HL-60 (cell line): Measurements from ENCODE around the gene KCNQ1.

Experiments
- TF ChIP-seq, protein P1 (sequence below): IDR thresholded peaks from one replicate; pipeline ENCODE4 v1.5.1; 2011; ENCODE audit warnings: low read length, control low read depth, inconsistent platforms; ENCODE audit not compliant: insufficient read depth
- TF ChIP-seq, protein P2 (sequence below): IDR thresholded peaks from 2 replicates; pipeline ENCODE4 v1.6.1; 2012; ENCODE audit warnings: low read depth; ENCODE audit not compliant: insufficient replicate concordance

DNA sequence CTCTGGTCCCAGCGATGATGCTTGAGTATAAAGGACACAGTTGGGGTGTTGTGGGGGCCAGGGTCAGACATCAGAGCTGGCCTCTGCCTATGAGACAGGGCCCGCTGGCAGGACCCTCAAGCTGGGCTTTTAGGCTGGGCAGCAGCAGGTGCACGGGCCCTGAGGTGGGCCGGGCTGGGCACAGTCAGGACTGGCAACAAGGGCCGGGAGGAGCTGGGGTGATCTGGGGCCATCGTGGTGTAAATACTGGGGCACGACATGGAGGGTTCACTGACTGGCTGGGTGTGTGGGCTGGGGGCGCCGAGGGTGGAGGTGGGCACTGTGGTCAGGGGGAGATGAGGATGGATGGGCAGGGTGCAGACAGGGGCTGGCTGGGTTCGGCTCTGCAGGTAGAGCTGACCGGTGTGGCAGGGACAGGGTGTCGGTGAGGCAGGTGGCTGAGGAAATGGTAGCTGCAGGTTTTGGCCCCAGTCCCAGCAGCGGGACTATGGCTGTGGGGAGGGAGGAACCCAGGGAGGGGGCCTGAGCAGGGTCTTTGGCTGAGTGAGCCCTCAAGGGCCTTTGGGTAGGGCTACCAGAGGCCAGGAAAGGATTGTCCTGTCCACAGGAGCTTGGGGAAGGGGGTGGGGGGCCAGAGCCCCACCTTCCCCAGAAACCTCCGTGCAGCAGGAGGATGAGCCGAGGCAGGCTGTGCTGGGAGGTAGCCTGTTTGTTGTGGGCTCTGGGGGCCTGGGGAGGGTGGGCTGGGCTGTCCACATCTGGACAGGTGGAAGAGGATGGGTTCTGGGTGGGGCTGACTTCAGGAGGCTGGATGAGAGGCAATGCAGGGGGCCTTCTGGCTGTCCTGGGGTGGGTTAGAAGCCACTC lies 81.4 kb downstream of the KCNQ1 start:
- TF ChIP-seq, protein P1, sequence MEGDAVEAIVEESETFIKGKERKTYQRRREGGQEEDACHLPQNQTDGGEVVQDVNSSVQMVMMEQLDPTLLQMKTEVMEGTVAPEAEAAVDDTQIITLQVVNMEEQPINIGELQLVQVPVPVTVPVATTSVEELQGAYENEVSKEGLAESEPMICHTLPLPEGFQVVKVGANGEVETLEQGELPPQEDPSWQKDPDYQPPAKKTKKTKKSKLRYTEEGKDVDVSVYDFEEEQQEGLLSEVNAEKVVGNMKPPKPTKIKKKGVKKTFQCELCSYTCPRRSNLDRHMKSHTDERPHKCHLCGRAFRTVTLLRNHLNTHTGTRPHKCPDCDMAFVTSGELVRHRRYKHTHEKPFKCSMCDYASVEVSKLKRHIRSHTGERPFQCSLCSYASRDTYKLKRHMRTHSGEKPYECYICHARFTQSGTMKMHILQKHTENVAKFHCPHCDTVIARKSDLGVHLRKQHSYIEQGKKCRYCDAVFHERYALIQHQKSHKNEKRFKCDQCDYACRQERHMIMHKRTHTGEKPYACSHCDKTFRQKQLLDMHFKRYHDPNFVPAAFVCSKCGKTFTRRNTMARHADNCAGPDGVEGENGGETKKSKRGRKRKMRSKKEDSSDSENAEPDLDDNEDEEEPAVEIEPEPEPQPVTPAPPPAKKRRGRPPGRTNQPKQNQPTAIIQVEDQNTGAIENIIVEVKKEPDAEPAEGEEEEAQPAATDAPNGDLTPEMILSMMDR = no peak
- TF ChIP-seq, protein P2, sequence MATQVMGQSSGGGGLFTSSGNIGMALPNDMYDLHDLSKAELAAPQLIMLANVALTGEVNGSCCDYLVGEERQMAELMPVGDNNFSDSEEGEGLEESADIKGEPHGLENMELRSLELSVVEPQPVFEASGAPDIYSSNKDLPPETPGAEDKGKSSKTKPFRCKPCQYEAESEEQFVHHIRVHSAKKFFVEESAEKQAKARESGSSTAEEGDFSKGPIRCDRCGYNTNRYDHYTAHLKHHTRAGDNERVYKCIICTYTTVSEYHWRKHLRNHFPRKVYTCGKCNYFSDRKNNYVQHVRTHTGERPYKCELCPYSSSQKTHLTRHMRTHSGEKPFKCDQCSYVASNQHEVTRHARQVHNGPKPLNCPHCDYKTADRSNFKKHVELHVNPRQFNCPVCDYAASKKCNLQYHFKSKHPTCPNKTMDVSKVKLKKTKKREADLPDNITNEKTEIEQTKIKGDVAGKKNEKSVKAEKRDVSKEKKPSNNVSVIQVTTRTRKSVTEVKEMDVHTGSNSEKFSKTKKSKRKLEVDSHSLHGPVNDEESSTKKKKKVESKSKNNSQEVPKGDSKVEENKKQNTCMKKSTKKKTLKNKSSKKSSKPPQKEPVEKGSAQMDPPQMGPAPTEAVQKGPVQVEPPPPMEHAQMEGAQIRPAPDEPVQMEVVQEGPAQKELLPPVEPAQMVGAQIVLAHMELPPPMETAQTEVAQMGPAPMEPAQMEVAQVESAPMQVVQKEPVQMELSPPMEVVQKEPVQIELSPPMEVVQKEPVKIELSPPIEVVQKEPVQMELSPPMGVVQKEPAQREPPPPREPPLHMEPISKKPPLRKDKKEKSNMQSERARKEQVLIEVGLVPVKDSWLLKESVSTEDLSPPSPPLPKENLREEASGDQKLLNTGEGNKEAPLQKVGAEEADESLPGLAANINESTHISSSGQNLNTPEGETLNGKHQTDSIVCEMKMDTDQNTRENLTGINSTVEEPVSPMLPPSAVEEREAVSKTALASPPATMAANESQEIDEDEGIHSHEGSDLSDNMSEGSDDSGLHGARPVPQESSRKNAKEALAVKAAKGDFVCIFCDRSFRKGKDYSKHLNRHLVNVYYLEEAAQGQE = no peak
